GM21367 (cell line): ENCODE measurements around the gene CDHR2.

ENCODE experiments used
- ATAC-seq: cut with Tn5 transposase; IDR thresholded peaks from one replicate; pipeline ENCODE4 v1.9.1; 2021; ENCODE audit not compliant: unreplicated experiment

CDHR2 gene

DNA sequence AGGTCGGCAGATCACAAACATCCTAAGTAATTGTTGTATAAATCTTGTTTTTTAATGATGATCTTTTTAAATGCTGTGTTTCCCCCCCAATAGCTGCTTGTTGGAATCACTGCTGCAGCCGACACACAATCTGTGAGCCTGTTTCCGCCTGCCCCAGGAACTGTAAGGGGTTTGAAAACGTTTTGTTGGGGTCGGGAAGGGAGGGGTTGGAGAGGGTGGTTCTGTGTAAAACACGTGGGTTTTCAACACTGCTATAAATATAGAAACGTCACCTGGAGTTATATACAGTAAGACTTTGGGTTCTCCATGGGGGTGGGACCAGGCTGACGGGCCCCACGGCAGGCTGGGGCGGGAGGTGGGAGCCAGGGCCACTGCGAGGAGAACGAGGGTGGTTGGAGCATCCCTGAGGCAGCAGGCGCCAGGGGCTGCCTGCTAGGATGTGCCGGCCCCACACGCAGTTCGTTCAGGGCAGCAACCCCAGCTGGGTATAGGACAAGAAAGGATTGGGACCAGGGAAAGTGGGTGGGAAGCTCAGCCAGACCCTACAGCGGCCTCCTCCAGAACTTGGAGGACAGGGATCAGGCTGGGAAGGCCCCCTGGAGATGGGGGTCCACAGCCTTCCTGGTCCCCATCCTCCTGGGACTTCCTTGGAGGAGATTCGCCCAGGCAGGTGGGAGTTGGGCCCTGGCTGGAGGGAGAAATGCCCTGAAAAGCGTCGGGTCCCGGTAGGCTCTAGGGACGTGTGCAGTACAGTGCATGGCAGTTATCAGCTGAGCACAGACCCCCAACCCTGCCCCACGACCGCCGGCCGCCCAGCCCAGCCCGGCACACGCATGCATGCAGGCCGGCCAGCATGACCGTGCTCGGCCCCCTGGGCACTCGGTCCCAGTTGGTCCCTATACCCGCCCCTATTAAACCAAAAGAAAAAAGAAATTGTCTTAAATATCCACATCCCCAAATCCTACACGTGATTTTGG, 21.6 kb upstream of the CDHR2 start:
- no peak for ATAC-seq

DNA sequence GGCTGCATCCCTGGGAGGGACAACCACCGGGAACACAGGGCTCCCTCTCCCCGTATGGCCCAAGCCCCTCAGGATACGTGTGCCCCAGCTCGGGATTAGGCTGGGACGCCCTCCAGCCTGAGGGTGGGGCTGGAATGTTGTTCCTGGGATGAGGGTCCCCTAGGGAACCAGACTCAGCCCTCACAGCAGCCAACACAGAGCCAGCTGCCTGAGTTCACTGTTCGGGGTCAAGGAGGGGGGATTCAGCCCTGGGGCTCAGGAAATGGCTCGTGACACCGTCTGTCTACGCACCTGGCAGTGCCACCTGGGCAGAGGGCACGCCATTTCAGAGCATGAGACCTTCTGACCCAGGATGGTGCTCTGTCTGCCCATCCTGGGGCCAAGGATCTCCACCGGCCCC, 20.8 kb upstream of the CDHR2 start:
- ATAC-seq, result no peak

DNA sequence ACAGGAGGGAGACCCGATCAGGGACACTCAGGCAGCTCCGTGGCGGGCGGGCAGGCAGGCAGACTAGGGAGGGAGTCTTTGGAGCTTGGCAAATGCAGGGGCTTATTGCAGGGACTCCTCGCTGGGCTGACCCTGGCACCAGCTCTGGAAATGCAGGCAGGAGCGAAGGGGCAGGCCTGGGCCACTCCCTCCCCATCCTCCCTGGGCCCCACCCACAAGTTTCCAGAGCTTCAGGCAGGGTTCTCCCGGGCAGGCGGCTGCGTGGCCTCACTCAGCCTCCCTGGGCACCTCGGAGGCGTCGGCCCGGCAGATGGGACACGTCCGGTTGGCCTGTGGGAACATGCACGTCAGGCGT, 20.4 kb upstream of the CDHR2 start:
- no peak for ATAC-seq

DNA sequence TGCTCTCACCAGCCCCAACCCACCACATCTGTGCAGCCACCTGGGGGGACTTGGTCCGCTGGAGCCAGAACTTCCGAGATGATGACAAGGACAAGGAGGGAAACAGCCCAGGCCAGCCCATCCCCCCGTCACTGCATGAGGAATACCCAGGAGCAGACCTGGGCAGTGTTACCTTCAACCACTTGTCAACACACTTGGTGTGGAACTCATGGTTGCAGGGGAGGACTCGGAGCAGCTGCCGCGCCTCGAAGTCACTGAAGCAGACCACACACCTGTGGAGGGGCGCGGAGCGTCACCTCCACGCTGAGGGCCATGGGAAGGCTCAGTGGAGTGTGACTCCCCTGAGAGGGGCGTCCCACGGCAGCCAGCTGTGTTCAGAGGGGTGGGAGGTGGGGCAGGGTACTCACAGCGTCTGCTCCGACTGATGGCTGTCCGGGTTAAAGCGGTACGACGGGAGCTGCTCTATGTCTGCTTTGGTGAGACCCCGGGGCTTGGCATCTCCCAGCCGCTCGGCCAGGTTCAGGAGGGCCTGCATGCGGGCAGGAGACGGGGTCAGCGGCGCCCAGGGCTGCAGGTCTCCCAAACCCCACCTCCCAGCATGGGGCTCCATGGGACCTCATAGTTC, 19.9 kb upstream of the CDHR2 start:
- ATAC-seq, result no peak

DNA sequence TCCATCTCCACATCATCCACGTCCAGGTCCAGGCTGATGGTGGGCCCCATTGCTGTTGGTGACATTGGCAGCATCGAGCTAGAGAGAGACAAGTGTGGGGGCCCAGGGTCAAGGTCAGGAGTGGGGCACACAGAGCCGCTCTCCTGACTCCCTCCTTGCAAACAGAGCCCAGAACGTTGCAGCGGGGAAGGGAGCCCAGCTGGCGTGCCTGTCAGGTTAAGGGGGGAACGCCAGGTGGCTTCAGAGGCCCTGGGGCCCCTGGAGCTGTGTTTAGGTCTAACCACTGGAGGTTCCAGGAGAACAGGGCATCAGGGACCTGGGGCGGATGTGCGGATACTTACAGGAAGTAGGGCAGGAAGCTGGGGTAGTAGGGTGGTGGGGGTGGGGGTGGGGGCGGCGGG, 19.4 kb upstream of the CDHR2 start:
- ATAC-seq, result no peak

DNA sequence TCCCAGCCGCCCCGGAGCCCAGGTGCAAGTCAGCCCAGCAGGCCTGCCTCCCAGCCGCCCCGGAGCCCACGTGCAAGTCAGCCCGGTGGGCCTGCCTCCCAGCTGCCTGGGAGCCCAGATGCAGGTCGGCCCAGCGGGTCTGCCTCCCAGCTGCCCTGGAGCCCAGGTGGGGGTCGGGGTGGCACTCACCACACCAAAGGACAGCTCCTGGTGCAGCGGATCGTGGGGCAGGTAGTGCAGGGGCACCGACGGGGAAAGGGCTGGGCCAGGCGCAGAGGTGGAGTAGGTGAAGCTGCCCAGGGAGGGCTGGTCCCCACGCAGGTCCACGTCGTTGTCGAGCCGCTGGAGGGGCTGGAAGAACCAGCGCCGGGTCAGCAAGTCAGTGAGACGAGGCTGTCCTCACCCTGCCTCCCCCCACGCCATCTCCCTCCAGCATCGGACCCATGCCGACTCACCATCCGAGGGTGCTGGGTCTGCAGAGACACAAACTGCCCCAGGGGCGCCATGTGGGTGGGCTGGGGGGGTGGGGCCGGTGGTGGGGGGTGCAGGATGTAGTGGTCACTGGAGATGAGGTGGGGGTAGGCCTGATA, 18.7 kb upstream of the CDHR2 start:
- ATAC-seq, result no peak

DNA sequence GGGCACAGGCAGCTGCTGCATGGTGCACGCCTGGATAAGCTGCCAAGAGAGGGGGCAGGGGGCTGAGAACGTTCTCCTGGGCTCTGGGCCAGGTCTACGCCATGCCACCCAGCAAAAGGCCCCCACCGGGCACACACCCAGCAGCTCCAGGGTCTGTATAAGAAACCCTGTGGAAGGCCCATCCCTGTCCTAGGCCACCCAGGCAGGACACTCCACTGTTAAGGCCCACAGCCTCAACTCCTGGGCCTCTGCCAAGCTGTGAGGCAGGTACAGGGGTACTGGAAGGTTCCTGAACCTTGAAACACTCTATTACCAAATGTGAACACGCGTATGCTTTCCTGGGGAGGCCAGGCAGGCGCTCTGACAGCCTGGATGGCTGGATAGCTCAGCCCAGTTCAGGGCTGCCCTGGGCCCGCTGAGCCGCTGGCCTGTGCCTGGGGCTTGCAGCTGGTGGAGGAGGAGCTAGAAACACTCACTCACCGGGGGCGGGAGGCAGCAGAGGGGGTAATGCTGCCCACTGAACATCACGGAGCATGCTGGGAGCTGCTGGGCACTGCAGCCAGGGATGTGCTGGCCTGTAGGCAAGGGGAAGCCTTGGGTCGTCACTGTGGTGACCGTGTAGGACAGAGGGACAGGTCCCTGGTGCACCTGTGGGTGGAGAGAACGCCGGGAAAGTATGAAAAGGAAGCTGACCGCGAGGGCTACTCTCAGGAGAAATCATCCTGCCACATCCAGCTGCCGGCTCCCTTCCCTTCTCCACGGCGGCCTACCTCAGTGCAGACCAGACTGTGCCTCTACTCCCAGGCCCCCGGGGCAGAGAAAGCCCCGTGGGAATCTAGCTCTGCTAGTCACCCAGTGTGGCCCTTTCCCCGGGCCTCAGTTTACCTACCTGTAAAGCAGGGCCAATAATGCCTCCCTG, 17.9 kb upstream of the CDHR2 start:
- no peak for ATAC-seq

DNA sequence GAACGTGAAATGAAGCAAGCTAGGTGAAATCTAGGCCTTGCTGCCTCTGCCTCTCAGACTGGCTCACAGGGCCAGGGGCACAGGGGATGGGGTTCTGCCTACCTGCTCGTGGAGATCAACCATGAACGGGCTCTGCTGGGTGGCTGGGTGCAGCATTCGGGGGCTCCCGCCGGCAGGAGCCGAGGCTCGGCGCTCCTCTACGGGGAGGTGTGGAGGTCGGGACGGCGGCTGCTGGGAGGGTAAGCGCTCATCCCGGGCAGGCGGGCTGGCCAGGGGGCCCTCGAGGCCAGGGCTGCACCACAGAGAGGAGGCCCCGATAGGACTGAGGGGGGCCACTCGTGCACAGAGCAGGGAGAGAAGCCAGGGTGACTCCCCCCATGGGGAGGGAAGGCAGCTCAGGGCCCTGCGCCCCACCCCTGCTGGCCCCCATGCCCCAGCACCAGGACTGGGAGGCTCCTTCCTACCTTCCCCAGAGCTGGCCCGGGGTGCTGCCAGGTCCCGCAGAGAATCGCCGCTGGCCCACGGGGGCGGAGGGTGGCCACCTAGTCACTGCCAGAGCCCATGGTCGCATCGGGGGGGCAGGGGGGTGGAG, 17.1 kb upstream of the CDHR2 start:
- ATAC-seq, result no peak

DNA sequence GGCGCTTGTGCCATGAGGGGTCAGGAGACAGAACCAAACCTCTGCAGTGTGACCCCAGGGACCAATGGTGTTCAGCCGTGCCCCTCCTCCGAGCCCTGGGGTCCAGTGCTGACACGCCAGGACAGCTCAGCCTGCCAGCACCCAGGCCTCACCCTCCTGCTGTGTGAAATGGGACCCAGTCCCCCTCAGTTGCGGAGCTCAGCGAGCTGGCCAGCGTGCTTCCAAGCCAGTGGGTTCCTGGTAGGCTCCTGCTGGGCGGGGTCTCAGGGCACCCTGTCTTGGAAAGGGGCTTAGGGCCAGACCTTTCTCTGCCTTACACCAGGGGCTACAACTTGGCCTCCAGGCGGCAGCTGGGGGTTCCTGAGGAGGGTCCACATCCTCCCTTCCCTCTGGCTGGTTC, 16.3 kb upstream of the CDHR2 start:
- no peak for ATAC-seq

DNA sequence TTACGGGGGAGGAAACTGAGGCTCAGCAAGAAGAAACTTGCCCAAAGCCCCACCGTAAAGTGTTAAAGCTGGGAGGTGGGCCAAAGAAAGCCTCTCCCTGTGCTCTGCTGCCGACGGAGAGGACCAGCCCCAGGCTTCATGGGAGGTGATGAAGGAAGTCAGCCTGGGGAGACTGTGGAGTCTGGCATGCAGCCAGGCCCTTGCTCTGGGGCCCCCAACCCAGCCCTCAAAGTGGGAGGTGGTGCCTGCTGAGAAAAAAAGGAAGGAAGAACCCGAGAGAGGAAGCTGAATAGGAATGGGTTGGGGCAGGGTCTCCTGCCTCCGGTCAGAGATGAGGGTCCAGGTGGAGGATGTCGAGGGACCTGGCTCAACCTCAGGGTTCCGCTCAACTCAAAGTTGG, 15.8 kb upstream of the CDHR2 start:
- no peak for ATAC-seq

DNA sequence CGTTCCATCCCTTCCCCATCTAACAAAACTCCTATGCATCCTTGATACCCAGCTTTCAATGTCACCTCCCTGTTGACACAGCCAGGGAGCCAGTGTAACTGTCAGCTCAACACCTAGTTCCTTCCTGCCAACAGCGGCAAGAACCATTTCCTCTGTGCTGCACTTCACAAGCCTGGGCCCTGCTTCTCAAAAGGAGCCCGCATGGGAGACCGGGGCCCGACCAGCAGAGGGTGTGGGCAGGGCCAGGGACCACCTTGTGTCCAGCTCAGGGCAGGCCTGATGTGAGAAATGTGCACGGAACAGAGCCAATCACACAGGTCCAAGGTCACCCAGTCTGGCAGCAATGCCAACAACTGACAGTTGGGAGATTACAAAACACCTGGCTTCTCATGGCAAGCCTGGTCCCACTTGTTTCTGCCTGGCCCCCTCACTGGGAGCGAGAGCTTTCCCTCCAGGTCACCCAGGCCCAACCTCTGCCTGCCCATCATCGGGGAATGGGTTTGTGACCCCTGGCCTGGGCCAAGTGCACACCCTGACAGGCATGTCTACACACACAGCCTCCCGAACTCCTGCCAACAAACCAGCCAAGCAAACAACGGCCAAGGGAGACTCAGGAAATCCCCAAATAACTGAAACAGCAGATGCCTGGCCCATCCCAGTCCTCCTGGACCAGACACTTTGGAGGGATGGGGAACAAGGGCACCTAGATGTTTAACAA, 15.1 kb upstream of the CDHR2 start:
- no peak for ATAC-seq

DNA sequence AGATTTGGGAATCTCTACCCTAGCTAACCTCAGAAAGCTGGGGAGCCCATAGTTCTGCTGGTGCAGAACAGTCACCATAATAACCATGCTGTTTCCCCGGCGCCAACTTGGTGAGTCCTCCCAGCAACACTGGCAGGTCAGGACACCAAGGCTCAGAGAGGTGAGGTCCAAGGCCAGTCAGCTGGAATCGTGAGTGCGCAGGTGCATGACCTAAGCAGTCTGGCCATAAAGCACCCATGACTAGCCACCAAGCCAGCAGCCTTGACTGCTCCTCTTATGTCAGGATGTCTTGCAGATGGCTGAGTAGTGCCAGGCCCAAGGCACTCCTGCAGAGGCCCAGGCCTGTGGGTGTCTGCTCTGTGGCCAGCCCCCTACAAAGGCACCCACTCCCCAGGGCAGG, 14.5 kb upstream of the CDHR2 start:
- no peak for ATAC-seq

DNA sequence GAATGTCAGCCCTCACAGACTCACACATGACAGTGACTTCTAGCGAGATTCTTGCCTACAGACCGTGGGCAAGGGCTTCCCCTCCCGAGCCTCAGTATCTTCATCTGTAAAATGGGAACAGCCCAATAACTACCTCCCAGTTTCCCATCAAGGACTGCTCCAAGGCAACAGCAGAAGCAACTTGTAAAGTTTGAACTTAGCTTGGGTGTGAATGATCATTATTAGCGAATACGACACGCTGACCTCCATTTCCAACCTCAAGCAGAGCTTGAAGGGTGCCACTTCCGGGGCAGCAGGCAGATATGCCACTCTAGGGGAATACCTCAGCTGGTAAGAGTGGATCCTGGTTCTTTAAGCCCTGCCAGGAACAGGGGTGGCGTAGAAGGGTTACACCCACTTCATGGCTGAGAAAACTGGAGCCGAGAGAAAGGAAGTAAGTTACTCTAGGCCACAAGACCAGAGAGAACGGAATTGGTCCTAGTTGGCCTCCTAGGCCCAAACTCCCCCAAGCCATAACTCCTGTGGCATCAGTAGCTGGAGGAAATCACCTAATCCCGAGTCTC, 14.0 kb upstream of the CDHR2 start:
- no peak for ATAC-seq

DNA sequence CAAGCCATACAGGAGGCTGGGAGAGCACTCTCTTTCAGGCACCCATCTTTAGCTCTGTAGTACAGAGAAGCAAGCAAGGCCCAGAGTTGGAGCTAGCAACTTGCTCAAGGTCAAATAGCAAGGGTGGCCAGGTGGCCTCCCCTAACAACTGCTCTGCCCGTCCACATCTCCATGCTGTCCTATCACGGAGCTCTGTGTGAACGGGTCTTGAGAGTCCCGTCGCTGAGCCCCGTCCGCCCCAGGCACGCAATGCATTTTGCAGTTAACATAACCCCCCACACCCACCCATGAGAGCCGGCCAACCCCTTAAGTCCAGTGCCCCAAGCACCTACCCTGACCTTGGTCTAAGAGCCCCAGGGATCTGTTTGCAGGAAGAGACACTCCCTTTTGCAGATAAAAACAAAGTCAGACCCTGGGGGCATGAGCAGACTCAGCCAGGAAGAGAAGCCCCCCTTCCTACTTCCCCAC, 13.4 kb upstream of the CDHR2 start:
- no peak for ATAC-seq

DNA sequence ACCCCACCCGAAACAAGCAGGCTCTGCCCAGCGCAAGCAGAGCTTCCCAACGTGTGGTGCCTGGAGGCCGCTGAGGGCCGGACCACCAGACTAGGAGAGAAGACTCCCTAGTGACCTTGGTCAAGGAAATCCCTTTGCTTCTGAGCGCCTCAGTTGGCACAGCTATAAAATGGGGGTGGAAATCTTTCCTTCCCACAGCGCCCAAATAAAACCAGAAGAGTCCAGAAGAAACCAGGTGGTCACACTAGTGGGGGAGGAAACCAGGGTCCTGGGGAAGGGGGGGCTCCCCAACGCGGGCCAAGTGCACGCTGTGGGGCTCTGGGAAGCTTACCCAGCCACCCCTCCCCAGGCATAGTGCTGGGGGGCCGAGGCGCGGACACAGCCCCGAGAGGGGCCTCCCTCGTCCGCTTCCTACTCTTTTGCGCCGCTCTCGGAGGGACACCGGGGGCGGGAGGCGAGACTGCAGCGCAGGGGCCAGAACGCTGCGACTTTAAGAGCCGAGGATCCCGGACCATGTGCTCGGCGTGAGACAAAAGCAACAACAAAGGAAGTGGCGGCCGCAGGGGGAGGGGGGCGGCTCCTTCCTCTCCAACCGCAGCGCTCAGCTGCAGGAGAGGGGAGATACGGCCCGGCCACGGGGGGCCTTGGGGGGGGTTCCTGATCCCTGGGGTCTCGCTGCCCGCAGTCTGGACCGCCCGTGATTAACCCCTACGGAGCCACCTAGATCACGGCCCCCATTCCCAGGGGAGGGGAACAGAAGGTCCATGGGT, 12.8 kb upstream of the CDHR2 start:
- no peak for ATAC-seq

DNA sequence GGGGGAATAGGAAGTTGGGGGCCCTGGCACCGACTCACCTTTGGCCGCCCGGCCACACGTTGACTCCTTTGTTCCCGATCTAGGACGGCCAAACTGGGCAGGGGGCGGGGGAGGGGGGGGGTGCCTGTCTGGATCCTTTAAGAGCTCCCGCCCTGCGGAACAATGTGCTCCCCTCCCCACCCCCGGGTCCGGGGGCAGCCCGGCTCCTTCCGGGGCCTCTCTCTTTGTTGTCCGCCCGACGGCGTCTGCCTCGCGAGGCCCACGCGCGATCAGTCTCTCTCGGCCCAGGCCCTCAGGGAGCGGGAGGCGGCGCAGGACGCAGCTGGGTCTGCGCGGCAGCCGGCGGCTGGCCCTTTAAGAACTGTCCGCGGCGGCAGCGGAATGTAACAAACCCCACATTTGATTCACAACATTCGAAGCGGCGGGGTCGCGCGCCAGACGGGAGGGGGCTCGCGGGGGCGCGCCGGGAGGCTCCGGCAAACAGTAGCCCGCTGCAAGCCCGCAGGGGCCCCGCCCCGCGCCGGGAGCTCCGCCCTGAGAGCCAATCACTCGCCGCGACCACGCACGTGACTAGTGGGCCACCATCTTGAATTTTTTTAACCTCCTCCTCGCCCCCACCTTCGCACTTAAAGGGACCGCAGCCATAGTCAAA, 12.1 kb upstream of the CDHR2 start, which contains the start of gene RNF44:
TSS of gene RNF44 (minus strand) at position 501 of the 652 bp plus-strand sequence. CDS start 4,930 bp downstream, outside the sequence.
- peak; percentile 41 for ATAC-seq

DNA sequence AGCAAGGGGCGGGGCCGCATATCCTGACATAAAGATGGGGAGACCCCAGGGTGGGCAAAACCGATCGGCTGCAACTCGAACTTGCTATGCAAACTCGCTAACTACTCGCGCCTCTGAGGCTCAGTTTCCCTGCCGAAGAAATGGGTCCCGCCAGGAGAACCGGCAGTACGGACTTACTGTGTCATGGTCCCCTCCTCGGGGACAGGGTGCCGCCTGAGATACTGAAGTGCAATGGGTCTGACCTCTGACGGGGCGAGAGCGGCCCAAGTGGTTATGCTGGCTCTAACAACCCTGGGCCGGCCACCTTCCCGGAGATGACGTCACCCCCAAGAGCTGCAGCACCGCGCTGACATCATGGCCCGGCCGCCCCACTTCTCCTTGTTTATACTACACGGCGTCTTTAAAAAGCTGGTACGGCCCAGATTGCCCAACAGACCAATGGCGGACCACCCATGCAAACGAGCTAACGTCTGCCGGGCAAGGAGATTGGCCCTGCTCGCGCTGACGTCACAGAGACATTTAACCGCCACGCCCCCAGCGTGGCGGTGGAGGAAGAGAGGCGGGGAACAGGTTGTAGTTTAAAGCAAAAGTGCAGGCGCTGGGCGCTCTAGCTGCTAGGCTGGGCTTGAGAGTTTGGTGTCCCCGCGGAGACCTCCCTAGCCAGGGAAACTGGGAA, 11.4 kb upstream of the CDHR2 start:
- ATAC-seq, result peak; percentile 59
